GM12878 (cell line): ENCODE results near the gene UST. TPM values are rescaled to one million over a fixed set of nuclear protein-coding genes. Genes with fewer than 3 reads are reported as not detected.

Experiments
- E4F1 ChIP-seq: fragments of 450-650 bp; IDR thresholded peaks from 2 replicates; pipeline ENCODE4 v1.6.1; 2018; ENCODE audit warnings: borderline replicate concordance, mild to moderate bottlenecking; ENCODE audit not compliant: partially characterized antibody
- EED ChIP-seq: sonication (generic); IDR thresholded peaks from 2 replicates; pipeline ENCODE4 v1.6.1; 2016; ENCODE audit warnings: antibody characterized with exemption, low read depth
- FOXK2 ChIP-seq: fragments of 450-650 bp; IDR thresholded peaks from 2 replicates; pipeline ENCODE4 v1.6.1; 2017; ENCODE audit warnings: mild to moderate bottlenecking, moderate library complexity
- MYB ChIP-seq: fragments of 150-350 bp; IDR thresholded peaks from 2 replicates; pipeline ENCODE4 v1.6.1; 2014; ENCODE audit warnings: mild to moderate bottlenecking, low read depth, low read length, borderline replicate concordance
- NR2C1 ChIP-seq: fragments of 450-650 bp; IDR thresholded peaks from 2 replicates; pipeline ENCODE4 v1.6.1; 2017; ENCODE audit warnings: antibody characterized with exemption, mild to moderate bottlenecking, moderate library complexity
- NR2C2 ChIP-seq: IDR thresholded peaks from 2 replicates; pipeline ENCODE4 v1.6.1; 2011; ENCODE audit warnings: borderline replicate concordance, low read depth; ENCODE audit not compliant: control insufficient read depth, insufficient read length
- PBX3 ChIP-seq: IDR thresholded peaks from 2 replicates; pipeline ENCODE4 v1.6.1; 2011; ENCODE audit warnings: mild to moderate bottlenecking, low read depth, low read length, moderate library complexity; ENCODE audit not compliant: insufficient replicate concordance
- REST ChIP-seq: IDR thresholded peaks from 2 replicates; pipeline ENCODE4 v1.6.1; 2012; ENCODE audit warnings: mild to moderate bottlenecking, low read depth, low read length
- RFX5 ChIP-seq: IDR thresholded peaks from 2 replicates; pipeline ENCODE4 v1.6.1; 2011; ENCODE audit warnings: low read depth, low read length, improper control_type of control experiment
- SKIL ChIP-seq: fragments of 450-650 bp; IDR thresholded peaks from 2 replicates; pipeline ENCODE4 v1.6.1; 2017; ENCODE audit warnings: mild to moderate bottlenecking, low read depth, inconsistent platforms; ENCODE audit not compliant: poor library complexity, severe bottlenecking
- WRNIP1 ChIP-seq: IDR thresholded peaks from 2 replicates; pipeline ENCODE4 v1.6.1; 2011; ENCODE audit warnings: low read depth, low read length, improper control_type of control experiment, borderline replicate concordance
- ZBTB33 ChIP-seq: fragments of 450-650 bp; IDR thresholded peaks from 2 replicates; pipeline ENCODE4 v1.6.1; 2017; ENCODE audit warnings: mild to moderate bottlenecking
- ZNF274 ChIP-seq: IDR thresholded peaks from one replicate; pipeline ENCODE4 v1.8.0; 2011; ENCODE audit not compliant: insufficient read length, insufficient read depth
- ZZZ3 ChIP-seq: IDR thresholded peaks from 2 replicates; pipeline ENCODE4 v1.6.1; 2011; ENCODE audit warnings: low read depth; ENCODE audit not compliant: control insufficient read depth, insufficient read length
- polyA plus RNA-seq, 11 experiments: library from polyadenylated mRNA; depleted of rRNA in 4 of 11; unstranded in 6 of 11; stranded (reverse) in 5 of 11; fragments of >200 nt; fragmentation: Nextera tagmentation in 4 of 11; fragmentation: Illumina TruSeq in 1 of 11; extraction: Ambion mirVana in 4 of 11; extraction: Trizol in 1 of 11; gene quantifications; 1 replicate in 1 of 11; 2 replicates in 10 of 11; pipeline versions ENCODE4 v1.2.1 to v1.2.3, GENCODE V29; 2011 to 2016; ENCODE audit warnings: inconsistent platforms in 2 of 11, missing spikeins in 2 of 11, low read depth in 1 of 11
- total RNA-seq, 4 experiments: library from RNA; depleted of rRNA in 3 of 4; stranded (reverse); fragments of >200 nt in 3 of 4; fragmentation: Illumina TruSeq in 1 of 4; extraction: Trizol in 1 of 4; gene quantifications; 2 replicates each; pipeline versions ENCODE4 v1.2.1 to v1.2.3, GENCODE V29; 2013 to 2021

Gene UST
- total and polyA plus RNA-seq, 10 of the 15 experiments (the other 5 are each of a cell fraction or from before 2014, with no cell fraction given) = 0.74 to 43.3 (median 2.2) TPM

DNA sequence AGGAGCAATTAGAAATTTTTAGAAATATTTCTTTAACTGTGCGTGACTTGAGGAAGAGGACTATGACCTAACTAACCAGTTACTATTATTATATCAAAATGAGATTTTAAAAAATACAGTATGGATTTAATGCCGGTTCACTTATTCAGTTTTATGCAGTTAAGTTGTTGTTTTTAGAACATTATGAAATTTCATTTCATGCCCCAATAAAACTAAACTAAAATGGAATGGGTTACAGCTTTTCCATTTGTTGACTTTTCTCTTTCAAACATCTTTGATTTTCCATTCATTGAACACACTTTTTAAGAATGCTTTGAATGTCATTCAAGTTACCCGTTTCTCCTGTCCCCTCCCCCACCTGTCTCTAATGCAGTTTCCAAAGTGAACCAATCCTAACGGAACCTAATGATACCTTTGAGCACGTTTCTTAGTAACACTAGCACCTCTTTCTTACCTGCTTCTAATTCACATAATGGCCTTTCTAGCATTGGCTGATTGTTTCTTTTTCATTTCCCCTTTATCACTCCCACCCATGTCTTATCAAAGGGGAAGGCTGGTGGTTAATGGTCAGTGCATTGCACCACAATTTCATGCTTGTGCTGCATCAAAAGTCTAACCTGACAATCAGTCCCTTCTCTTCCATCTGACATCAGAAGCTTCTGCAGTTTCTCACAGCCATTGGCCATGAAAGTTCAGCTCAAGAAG, 308.5 kb downstream of the UST start (continued):
- no peak for TF ChIP-seq ZBTB33
- peak; percentile 62 for TF ChIP-seq SKIL
- TF ChIP-seq EED = peak; percentile 61; the same call in 1 of the 2 replicates
- no peak for TF ChIP-seq REST
- TF ChIP-seq E4F1 = no peak
- no peak for TF ChIP-seq RFX5
- no peak for TF ChIP-seq MYB
- no peak for TF ChIP-seq ZNF274
- TF ChIP-seq FOXK2 = no peak
- no peak for TF ChIP-seq WRNIP1
- TF ChIP-seq NR2C1 = no peak; the same call in 1 of the 2 replicates
- TF ChIP-seq NR2C2 = no peak
- TF ChIP-seq PBX3 = peak; percentile 4
- no peak for TF ChIP-seq ZZZ3
